Epithelial cell of esophagus (primary cell): Measurements from ENCODE around the gene HEATR5B.
A peak's percentile ranks its signal among the peaks of the same experiment; 100 is the strongest.

Experiments
- DNase-seq: peaks from one replicate; pipeline ENCODE4 v3.0.0; 2010; ENCODE audit warnings: low read depth
- H3K4me3 ChIP-seq: 2 replicates; pipeline ENCODE4 v1.5.1; 2011; ENCODE audit warnings: mild to moderate bottlenecking, low read length, control low read depth
- CTCF ChIP-seq: IDR thresholded peaks from 2 replicates; pipeline ENCODE4 v1.5.1; 2011; ENCODE audit warnings: low read depth, mild to moderate bottlenecking, low read length, control low read depth, inconsistent platforms; ENCODE audit not compliant: insufficient read depth; ENCODE audit errors: missing control alignments

The HEATR5B gene

GRCh38 chr2:36973320-36973719, 110.9 kb downstream of the HEATR5B start:
- TF ChIP-seq CTCF, result no peak

GRCh38 chr2:36971990-36972389, 112.2 kb downstream of the HEATR5B start:
- no peak for TF ChIP-seq CTCF
- H3K4me3 ChIP-seq, result no peak overlapping the region
- DNase-seq, result no peak

More at GRCh38 chr2:36973320-36973719, 110.9 kb downstream of the HEATR5B start:
- no peak overlapping the region for H3K4me3 ChIP-seq
- DNase-seq, result no peak

GRCh38 chr2:36967236-36967876, 116.8 kb downstream of the HEATR5B start:
- DNase-seq, result no peak
- TF ChIP-seq CTCF, result no peak
- H3K4me3 ChIP-seq, result peak overlapping the region; percentile 67

DNA sequence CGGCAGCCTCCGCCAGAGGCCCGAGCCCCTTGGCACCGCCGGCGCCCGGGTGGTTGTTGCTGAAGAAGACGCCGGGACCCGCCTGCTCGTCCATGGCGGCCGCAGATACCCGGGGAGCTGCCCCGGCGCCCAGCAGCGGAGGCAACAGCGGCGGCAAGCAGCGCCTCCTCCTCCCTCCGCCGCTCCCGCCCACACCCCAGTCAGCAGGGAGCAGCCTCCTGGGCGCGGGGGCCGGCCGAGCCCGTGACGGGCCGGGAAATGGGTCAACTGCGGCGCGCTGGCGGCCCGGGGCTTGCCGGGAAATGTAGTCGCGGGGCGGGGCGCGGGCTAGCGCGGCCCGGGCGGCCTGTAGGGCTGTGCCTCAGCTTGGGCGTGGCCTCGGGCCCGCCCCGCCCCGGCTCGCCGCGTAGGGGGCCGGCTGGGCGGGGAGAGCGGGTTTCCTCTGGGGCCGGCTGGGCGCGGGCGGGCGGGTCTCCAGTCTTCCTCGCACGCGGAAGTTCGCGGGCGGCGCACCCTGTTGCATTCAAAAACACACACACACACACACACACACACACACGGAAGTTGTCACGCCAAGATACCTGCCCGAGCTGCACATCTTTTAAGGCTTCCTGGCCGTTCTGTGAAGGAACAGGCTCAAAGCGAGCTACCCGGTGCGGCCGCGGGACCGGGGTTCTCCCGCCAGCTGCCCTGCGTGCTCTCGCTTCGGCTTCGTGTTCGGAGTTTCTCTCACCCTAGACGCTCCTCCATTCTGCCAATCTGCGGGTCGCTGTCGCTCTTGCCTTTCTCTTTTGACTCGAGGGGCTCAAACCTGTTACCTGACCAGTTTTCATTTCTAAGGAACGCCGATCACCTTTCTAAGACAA, 117.6 kb downstream of the HEATR5B start, which contains the start of gene STRN:
Gene STRN (minus strand): TSS at position 167 of the 866 bp plus-strand sequence. CDS start 73 bp downstream, at position 94.
- peak; percentile 99 for DNase-seq
- no peak for TF ChIP-seq CTCF
- peak within 1 kb of the TSS; percentile 83 for H3K4me3 ChIP-seq

DNA sequence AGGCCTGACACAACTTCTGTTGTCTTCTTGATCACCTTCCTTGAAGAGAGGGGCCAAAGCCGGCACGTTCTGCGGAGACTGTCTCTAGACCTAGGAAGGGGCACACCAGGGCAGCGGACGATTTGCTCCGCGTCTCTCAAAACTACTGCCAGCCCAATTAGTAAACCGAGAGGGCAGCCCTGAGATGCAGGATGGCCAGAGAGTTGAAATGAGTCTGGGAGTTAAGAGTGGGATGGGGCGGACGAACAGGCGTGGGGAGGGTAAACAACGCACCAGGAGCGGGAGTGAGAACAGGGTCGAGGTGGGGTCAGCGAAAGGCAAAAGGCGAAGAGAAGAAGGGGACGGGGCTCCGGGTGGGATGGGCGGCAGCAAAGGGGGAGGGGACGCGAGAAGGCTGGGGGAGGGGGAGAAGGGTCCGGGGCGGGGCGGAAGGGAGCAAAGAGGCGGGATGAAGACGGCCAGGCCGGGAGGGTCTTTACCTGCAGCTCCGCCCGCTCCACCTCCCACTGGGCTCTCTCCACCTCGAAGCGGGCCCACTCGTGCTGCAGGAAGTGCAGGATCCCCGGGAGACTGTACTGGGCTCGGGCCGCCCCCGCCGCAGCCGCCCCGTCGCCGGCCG, 118.3 kb downstream of the HEATR5B start:
- peak; percentile 32 for DNase-seq
- TF ChIP-seq CTCF, result no peak

GRCh38 chr2:36965206-36965605, 119.0 kb downstream of the HEATR5B start:
- no peak for DNase-seq
- TF ChIP-seq CTCF, result no peak

More for the DNA sequence above, 118.3 kb downstream of the HEATR5B start:
- H3K4me3 ChIP-seq, result peak overlapping the region; percentile 83

More at GRCh38 chr2:36965206-36965605, 119.0 kb downstream of the HEATR5B start:
- peak overlapping the region; percentile 83 for H3K4me3 ChIP-seq
